GM18861 (cell line): ENCODE data around the gene IL13RA2.

Source experiments
- ATAC-seq: cut with Tn5 transposase; IDR thresholded peaks from one replicate; pipeline ENCODE4 v1.9.1; 2021; ENCODE audit not compliant: unreplicated experiment

The IL13RA2 gene

DNA sequence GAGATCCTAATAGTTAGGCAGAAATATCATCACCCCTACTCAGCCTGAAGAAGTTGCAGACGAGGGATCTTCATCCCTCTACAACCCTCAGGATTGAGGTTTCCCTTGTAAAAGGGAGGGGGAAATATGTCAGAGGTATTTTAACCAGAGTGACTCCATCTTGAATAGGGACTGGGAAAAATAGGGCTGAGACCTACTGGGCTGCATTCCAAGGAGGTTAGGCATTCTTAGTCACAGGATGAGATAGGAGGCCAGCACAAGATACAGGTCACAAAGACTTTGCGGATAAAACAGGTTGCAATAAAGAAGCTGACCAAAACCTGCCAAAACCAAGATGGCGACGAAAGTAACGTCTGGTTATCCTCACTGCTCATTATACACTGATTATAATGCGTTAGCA, 17.5 kb downstream of the IL13RA2 start:
- no peak for ATAC-seq

DNA sequence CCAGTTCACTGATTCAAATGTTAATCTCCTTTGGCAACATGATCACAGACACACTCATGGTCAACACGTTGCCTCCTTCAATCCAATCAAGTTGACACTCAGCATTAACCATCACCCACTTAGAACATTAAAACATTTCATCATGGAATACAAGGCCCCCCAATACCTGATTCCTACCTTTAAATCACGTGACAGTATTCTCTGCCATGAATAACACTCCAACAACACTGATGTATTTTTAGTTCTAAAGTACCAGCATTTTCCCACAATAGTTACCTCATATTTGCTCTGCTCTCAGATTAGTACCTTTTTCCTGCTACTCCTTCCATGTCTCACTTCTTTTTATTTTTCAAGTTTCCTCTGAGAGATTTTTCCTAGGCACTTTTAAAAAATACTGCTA, 19.6 kb downstream of the IL13RA2 start:
- ATAC-seq = no peak

DNA sequence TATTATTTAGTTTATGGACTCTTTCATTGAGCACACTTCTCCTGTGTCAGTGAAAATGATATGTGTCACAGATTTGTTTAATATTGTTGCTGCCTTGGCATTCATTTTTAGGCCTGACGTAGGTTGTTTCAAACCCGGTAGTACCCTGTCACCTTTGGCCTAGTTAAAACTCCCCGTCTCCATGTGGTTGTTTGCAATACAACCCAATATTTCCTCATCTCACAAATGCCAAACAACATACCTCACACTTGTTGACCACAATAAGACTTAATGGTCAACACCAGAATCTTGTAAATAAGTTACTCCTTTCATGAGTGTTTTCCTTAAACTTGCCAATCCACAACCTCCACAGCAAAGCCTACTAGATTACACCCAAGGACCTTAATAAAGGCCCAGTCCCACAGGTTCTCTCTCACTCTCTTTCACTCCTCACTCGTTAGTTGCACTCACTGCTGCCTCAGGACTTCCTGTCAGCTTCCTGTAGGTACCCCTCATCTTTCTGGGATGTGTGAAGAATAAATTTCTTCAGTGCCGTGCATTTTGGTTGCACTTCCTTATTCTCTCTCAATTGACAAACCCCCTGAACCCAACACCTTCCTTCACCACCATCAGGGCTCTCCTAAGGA, 31.3 kb downstream of the IL13RA2 start:
- ATAC-seq = no peak

DNA sequence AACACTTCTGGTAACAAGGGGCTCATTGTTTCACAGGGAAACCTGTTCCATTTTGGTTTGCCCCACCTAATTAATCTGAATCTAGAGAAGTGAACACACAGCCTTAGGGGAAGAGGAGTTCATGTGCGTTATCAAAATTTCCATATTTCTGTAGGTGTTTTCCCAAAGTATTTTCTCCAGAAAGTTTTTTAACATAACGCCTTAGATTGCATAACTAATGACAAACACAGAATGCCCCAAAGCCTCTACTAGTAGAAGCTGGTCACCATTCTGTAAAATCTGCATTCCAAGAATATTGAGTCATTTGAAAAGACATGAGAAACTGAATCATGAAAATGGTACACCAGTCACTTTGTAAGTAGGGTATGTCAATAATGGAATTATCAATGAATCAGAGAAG, 41.1 kb downstream of the IL13RA2 start:
- ATAC-seq = no peak

DNA sequence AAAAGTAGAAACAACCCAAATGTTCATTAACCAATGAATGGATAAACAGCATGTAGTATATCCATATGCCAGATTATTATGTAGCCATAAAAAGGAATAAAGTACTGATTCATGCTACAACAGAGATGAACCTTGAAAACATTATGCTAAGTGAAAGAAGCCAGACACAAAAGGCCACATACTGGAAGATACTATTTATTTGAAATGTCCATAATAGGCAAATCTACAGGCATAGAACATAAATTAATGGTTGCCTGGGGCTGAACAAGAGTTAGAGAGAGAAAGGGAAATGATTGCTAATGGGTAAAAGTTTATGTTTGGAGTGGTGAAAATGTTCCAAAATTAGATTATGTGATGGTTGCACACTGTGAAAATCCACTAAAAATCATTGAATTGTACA, 44.4 kb downstream of the IL13RA2 start:
- no peak for ATAC-seq

DNA sequence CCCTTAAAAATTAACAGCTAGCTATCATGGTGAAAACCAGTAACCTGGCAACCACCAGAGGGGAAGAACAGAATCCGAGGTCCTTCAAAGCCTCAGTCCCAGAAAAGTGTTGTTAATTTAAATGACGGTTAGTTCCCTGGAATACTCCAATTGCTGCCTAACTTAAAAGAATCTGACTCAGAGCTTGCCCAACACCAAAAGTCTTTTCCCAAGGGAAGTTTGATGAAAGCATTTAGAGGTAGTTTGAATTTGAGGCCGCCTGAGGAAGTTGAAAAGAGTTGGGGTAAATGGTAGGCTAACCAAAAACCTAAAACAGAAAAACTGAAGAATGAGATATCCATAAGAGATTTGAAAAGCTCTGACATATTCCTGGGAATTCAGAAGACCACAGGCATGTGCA, 46.6 kb downstream of the IL13RA2 start:
- ATAC-seq = no peak

DNA sequence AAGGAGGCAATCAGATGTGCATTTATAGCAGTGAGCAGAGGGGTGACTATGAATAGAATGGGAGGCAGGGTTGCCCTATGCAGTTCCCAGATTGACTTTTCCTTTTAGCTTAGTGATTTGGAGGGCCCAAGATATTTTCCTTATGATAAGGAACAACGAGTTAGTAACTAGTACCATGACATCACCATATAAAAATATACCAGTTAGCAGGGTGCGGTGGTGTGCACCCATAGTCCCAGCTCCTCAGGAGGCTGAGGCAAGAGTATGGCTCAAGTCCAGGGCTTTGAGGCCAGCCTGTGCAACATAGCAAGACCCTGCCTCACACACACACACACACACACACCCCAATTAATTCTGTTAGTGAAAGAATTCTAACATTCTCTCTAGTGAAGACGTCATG, 53.0 kb downstream of the IL13RA2 start:
- no peak for ATAC-seq

DNA sequence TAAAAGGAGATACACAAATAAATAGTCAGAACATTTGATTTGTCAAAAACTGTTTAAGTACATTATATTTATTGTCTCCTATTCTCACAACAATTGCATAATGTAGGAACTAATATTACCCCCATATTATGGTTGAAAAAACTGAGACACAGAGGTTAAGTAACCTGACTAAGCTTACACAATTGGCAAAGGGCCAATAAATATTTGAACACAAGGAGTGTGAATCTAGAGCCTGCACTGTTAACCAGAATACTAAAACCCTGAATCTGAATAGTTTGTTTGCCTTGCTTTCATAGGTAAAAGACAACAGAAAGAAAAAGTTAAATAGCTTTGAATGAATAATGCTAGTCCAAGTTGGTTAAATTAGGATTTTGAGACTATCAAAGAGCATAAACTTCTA, 55.2 kb downstream of the IL13RA2 start:
- ATAC-seq = no peak

DNA sequence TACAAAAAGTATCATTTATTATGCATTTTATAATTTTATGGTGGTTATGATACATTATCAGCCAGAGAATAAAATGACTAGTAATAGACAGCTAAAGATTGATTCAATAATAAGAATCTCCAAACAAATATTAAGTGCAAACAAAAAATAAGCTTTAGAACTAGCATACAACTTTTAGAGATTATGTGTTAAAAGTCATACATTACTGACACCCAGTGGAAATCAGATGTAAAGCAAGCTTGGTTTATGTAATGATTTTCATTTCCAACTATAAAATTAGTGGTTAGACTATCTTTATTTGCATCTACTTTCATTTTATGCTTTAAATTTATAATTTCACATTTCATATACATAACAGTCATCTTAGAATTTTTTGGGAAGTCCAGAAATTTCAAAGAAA, 57.7 kb downstream of the IL13RA2 start:
- no peak for ATAC-seq
